Uterus (tissue), 4 donors: ENCODE measurements around the gene CD8A. TPM values are rescaled to one million over a fixed set of nuclear protein-coding genes. Genes with fewer than 3 reads are reported as not detected.

Experiments used
- DNase-seq, 2 donors: peaks; one replicate each; pipeline ENCODE4 v3.0.0-alpha.2; 2019 to 2020
- H3K27ac ChIP-seq, 2 donors: fragments of 200-600 bp; sonication (generic); 1 replicate in 1 of 2; 2 replicates in 1 of 2; pipeline ENCODE4 v1.5.1; 2016 to 2018
- H3K27me3 ChIP-seq, 2 donors: fragments of 200-600 bp; sonication (generic); one replicate each; pipeline ENCODE4 v1.5.1; 2018 to 2019; ENCODE audit warnings: control low read depth in 1 of 2
- H3K36me3 ChIP-seq, 2 donors: fragments of 200-600 bp; sonication (generic); one replicate each; pipeline ENCODE4 v1.5.1; 2019; ENCODE audit warnings: control low read depth in 1 of 2
- H3K4me1 ChIP-seq, 2 donors: fragments of 200-600 bp; sonication (generic); one replicate each; pipeline ENCODE4 v1.5.1; 2018 to 2019; ENCODE audit warnings: control low read depth in 1 of 2
- H3K4me3 ChIP-seq, 2 donors: fragments of 200-600 bp; sonication (generic); 1 replicate in 1 of 2; 2 replicates in 1 of 2; pipeline ENCODE4 v1.5.1; 2018 to 2019; ENCODE audit warnings: mild to moderate bottlenecking in 1 of 2
- H3K9me3 ChIP-seq, 2 donors: fragments of 200-600 bp; sonication (generic); one replicate each; pipeline ENCODE4 v1.5.1; 2019; ENCODE audit warnings: control low read depth in 1 of 2
- CTCF ChIP-seq, 4 experiments: fragments of 200-600 bp in 2 of 4; fragments of 450-650 bp in 2 of 4; sonication (generic) in 2 of 4; IDR thresholded peaks; one replicate each; pipeline ENCODE4 v1.5.1; 2016 to 2019; ENCODE audit warnings: antibody characterized with exemption in 4 of 4, mild to moderate bottlenecking in 2 of 4, moderate library complexity in 1 of 4
- POLR2A ChIP-seq, 2 donors: fragments of 450-650 bp; IDR thresholded peaks; one replicate each; pipeline ENCODE4 v1.6.1; 2016; ENCODE audit warnings: antibody characterized with exemption in 2 of 2, mild to moderate bottlenecking in 1 of 2, moderate library complexity in 1 of 2
- intact Hi-C: fragments of 100-400 bp; cut with DNase I; formaldehyde crosslinking; loops from one replicate; pipeline ENCODE4 v1.15.1; 2023; ENCODE audit warnings: low total_unique reads
- total RNA-seq, 4 donors: library from RNA; depleted of rRNA in 3 of 4; stranded (reverse); fragments of >200 nt in 3 of 4; gene quantifications; one replicate each; pipeline versions ENCODE4 v1.1.0 to v1.2.4, GENCODE V29; 2014 to 2023
- donor health status: DM: yes; HTN: yes; CAD: no.

The CD8A gene
- total RNA-seq, 4 donors from 2014 or later, result 0.07 to 38.5 (median 1.2) TPM

GRCh38 chr2:86807133-86807467, 16.4 kb upstream of the CD8A start:
- no peak for DNase-seq
- H3K4me1 ChIP-seq, result peaks cover 0 to 4% of the 10 kb centered on the region in 2 donors
- H3K27me3 ChIP-seq, result no peaks in the 10 kb centered on the region
- H3K36me3 ChIP-seq, result no peaks in the 10 kb centered on the region
- H3K4me3 ChIP-seq, result peak overlapping the region; percentile 34 to 43
- intact Hi-C loops, result no loop called here
- no peaks in the 10 kb centered on the region for H3K9me3 ChIP-seq
- no peak for TF ChIP-seq CTCF (IDR thresholded peaks at IDR 0.05)
- TF ChIP-seq POLR2A (IDR thresholded peaks at IDR 0.05), result no peak
- H3K27ac ChIP-seq, result no peak overlapping the region

- Histone ChIP-seq H3K4me1 (peaks cover 0 to 4% of the 10 kb centered on the region in 2 donors), H3K9me3 (no peaks in the 10 kb centered on the region), H3K27me3 (no peaks in the 10 kb centered on the region), H3K4me3 (no peak overlapping the region), H3K36me3 (no peaks in the 10 kb centered on the region), H3K27ac (no peak overlapping the region)
- TF ChIP-seq POLR2A (IDR thresholded peaks at IDR 0.05), result no peak
- TF ChIP-seq CTCF (IDR thresholded peaks at IDR 0.05), result no peak
- intact Hi-C loops, result no loop called here
- no peak for DNase-seq
Measured at GRCh38 chr2:86806059-86806857, 15.5 kb upstream of the CD8A start.

DNA sequence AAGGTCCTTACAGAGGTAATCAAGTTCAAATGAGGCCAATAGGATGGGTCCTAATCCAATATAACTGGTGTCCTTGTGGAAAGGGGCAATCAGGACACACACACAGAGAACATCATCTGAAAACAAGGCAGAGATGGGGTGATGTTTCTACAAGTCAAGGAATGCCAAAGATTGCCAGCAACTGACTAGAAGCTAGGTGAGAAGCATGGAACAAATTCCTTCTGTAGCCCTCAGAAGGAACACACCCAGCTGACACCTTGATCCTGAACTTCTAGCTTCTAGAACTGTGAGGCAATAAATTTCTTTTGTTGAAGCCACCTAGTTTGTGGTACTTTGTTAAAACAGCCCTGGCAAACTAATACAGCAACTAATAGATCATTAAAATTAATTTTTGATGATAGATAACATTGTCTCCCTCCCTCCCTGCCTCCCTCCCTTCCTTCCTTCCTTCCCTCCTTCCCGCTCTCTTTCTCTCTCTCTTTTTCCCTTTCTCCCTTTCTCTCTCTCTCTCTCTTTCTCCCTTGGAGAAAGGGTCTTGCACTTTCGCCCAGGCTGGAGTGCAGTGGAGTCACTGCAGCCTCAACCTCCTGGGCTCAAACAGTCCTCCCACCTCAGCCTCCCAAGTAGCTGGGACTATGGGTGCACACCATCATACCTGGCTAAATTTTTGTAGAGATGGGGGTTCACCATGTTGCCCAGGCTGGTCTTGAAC, 10.3 kb upstream of the CD8A start:
- DNase-seq, result no peak
- TF ChIP-seq POLR2A (IDR thresholded peaks at IDR 0.05) (no peak), CTCF (IDR thresholded peaks at IDR 0.05) (no peak)
- intact Hi-C loops, result no loop called here
- no peaks in the 10 kb centered on the region for H3K27me3 ChIP-seq
- H3K4me1 ChIP-seq, result no peaks in the 10 kb centered on the region
- H3K36me3 ChIP-seq, result no peaks in the 10 kb centered on the region
- no peak overlapping the region for H3K4me3 ChIP-seq
- H3K9me3 ChIP-seq, result peaks cover 0 to 10% of the 10 kb centered on the region in 2 donors
- no peak overlapping the region for H3K27ac ChIP-seq

GRCh38 chr2:86794861-86795260, 4.1 kb upstream of the CD8A start:
- no peak for TF ChIP-seq POLR2A (IDR thresholded peaks at IDR 0.05)
- no peak for TF ChIP-seq CTCF (IDR thresholded peaks at IDR 0.05)
- peaks cover 14 to 42% of the 10 kb centered on the region in 2 donors for H3K27me3 ChIP-seq
- intact Hi-C loops, result no loop called here

DNA sequence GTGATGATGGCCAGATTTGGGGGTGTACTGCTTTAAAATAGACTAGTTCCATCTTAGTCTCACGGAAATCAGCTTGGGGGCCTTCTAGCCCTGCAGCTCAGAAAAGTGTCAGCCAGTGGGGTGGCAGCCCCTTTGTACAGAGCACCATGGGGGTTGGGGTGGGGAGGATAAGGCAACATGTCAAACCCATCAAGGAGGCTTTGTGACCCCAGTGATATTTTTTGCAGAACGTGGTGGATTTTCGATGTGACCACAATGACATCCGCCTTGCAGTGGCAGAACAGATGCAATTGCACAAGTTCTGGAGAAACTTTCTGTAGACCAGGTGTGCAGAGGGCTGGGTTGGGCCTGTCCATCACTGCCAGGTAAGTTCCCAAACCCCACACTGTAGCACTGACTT, 3.0 kb upstream of the CD8A start:
- H3K4me1 ChIP-seq, result peaks cover 0 to 14% of the 10 kb centered on the region in 2 donors
- H3K9me3 ChIP-seq, result peaks cover 0 to 11% of the 10 kb centered on the region in 2 donors
- no peak for DNase-seq
- TF ChIP-seq CTCF (IDR thresholded peaks at IDR 0.05) (no peak), POLR2A (IDR thresholded peaks at IDR 0.05) (no peak)
- no peaks in the 10 kb centered on the region for H3K36me3 ChIP-seq
- H3K27ac ChIP-seq, result no peak overlapping the region
- H3K27me3 ChIP-seq, result peaks cover 17 to 45% of the 10 kb centered on the region in 2 donors
- no peak overlapping the region for H3K4me3 ChIP-seq
- intact Hi-C loops, result no loop called here

More at GRCh38 chr2:86794861-86795260, 4.1 kb upstream of the CD8A start:
- H3K36me3 ChIP-seq, result no peaks in the 10 kb centered on the region
- peaks cover 0 to 11% of the 10 kb centered on the region in 2 donors for H3K9me3 ChIP-seq
- H3K4me3 ChIP-seq, result no peak overlapping the region
- no peak for DNase-seq
- H3K27ac ChIP-seq, result no peak overlapping the region
- H3K4me1 ChIP-seq, result peaks cover 0 to 10% of the 10 kb centered on the region in 2 donors
